Adrenal gland (tissue), 5 donors: ENCODE measurements around the gene C11orf87.

Experiments used
- POLR2A ChIP-seq, 2 donors: fragments of 450-650 bp; IDR thresholded peaks; one replicate each; pipeline ENCODE4 v1.6.1; 2017; ENCODE audit warnings: antibody characterized with exemption in 2 of 2, mild to moderate bottlenecking in 2 of 2, moderate library complexity in 1 of 2
- TF ChIP-seq, protein P1 (sequence below), 6 experiments: fragments of 450-650 bp in 4 of 6; fragments of 200-600 bp in 2 of 6; sonication (generic) in 1 of 6; IDR thresholded peaks; 1 replicate in 5 of 6; 2 replicates in 1 of 6; pipeline versions ENCODE4 v1.5.1 to v1.8.0; 2016 to 2021; ENCODE audit warnings: antibody characterized with exemption in 6 of 6, mild to moderate bottlenecking in 2 of 6, moderate library complexity in 1 of 6
- donor health status: DM: no; HTN: no; CAD: no.

- TF ChIP-seq, protein P1, sequence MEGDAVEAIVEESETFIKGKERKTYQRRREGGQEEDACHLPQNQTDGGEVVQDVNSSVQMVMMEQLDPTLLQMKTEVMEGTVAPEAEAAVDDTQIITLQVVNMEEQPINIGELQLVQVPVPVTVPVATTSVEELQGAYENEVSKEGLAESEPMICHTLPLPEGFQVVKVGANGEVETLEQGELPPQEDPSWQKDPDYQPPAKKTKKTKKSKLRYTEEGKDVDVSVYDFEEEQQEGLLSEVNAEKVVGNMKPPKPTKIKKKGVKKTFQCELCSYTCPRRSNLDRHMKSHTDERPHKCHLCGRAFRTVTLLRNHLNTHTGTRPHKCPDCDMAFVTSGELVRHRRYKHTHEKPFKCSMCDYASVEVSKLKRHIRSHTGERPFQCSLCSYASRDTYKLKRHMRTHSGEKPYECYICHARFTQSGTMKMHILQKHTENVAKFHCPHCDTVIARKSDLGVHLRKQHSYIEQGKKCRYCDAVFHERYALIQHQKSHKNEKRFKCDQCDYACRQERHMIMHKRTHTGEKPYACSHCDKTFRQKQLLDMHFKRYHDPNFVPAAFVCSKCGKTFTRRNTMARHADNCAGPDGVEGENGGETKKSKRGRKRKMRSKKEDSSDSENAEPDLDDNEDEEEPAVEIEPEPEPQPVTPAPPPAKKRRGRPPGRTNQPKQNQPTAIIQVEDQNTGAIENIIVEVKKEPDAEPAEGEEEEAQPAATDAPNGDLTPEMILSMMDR (IDR thresholded peaks at IDR 0.05), result no peak
- no peak for TF ChIP-seq POLR2A (IDR thresholded peaks at IDR 0.05)
Measured at GRCh38 chr11:109425554-109425953, 3.6 kb downstream of the C11orf87 start.
